Renal cortical epithelial cell (primary cell): ENCODE results near the gene PHLDA1. TPM values are rescaled to one million over a fixed set of nuclear protein-coding genes. Genes with fewer than 3 reads are reported as not detected.

ENCODE experiments used
- DNase-seq: peaks from one replicate; pipeline ENCODE4 v3.0.0-alpha.2; 2011; ENCODE audit warnings: low read depth
- total RNA-seq: library from RNA; depleted of rRNA; stranded (reverse); fragments of >200 nt; gene quantifications from 2 replicates; pipeline ENCODE4 v1.2.3, GENCODE V29; 2014

PHLDA1 gene
- total RNA-seq, 1 donor from 2014 or later: 68.7 TPM

- peak; percentile 85 for DNase-seq
These were observed 5.8 kb upstream of the PHLDA1 start for GRCh38 chr12:76037130-76038103.

- no peak for DNase-seq
These were observed 3.5 kb upstream of the PHLDA1 start for GRCh38 chr12:76035045-76035444.

- peak; percentile 60 for DNase-seq
These were observed 1.8 kb upstream of the PHLDA1 start for GRCh38 chr12:76033081-76034011.

GRCh38 chr12:76032043-76032981, 736 bp upstream of the PHLDA1 start:
- peak; percentile 65 for DNase-seq

GRCh38 chr12:76031081-76031413, 529 bp downstream of the PHLDA1 start:
- no peak for DNase-seq

- DNase-seq: no peak
These were observed 1.1 kb downstream of the PHLDA1 start for GRCh38 chr12:76030341-76031080.

- DNase-seq: no peak
These were observed 1.6 kb downstream of the PHLDA1 start for GRCh38 chr12:76029982-76030340.

GRCh38 chr12:76028571-76029277, 2.9 kb downstream of the PHLDA1 start:
- DNase-seq: no peak

GRCh38 chr12:76026643-76027063, 4.9 kb downstream of the PHLDA1 start:
- DNase-seq: peak; percentile 52

GRCh38 chr12:76025601-76026575, 5.7 kb downstream of the PHLDA1 start:
- DNase-seq: peak; percentile 69

- DNase-seq: peak; percentile 88
These were observed 6.5 kb downstream of the PHLDA1 start for GRCh38 chr12:76024942-76025600.

GRCh38 chr12:76024102-76024781, 7.3 kb downstream of the PHLDA1 start:
- no peak for DNase-seq

- DNase-seq: no peak
These were observed 8.4 kb downstream of the PHLDA1 start for GRCh38 chr12:76023069-76023690.

GRCh38 chr12:76022506-76022905, 9.1 kb downstream of the PHLDA1 start:
- no peak for DNase-seq

- peak; percentile 99 for DNase-seq
These were observed 10.6 kb downstream of the PHLDA1 start for GRCh38 chr12:76020731-76021672.

GRCh38 chr12:76020281-76020680, 11.3 kb downstream of the PHLDA1 start:
- peak; percentile 97 for DNase-seq
